Measurements from ENCODE around the gene DIS3L2.

- no peak for TF ChIP-seq EZH2 (IDR thresholded peaks at IDR 0.05)
- no peak for TF ChIP-seq POLR2AphosphoS5 (IDR thresholded peaks at IDR 0.05; ENCODE audit: borderline replicate concordance, low read depth, low read length)
These were observed 15.9 kb downstream of the DIS3L2 start for GRCh38 chr2:231977430-231977829.
